Endothelial cell (in vitro differentiated cells): ENCODE data around the gene LHFPL3. TPM values are rescaled to one million over a fixed set of nuclear protein-coding genes. Genes with fewer than 3 reads are reported as not detected.

Source experiments
- DNase-seq: peaks from one replicate; pipeline ENCODE4 v3.0.0; 2021; ENCODE audit warnings: low spot score
- H3K27ac Mint-ChIP-seq: one replicate; pipeline ENCODE4 v1.8.0; 2021; ENCODE audit warnings: mixed read lengths, inconsistent platforms; ENCODE audit not compliant: unreplicated experiment
- H3K27me3 Mint-ChIP-seq: one replicate; pipeline ENCODE4 v1.8.0; 2021; ENCODE audit warnings: mild to moderate bottlenecking, moderate library complexity, mixed read lengths, inconsistent platforms; ENCODE audit not compliant: unreplicated experiment
- H3K36me3 Mint-ChIP-seq: one replicate; pipeline ENCODE4 v1.8.0; 2021; ENCODE audit warnings: mild to moderate bottlenecking, low read depth, mixed read lengths, inconsistent platforms; ENCODE audit not compliant: unreplicated experiment
- H3K4me1 Mint-ChIP-seq: one replicate; pipeline ENCODE4 v1.8.0; 2021; ENCODE audit warnings: mild to moderate bottlenecking, mixed read lengths, inconsistent platforms; ENCODE audit not compliant: unreplicated experiment
- H3K4me3 Mint-ChIP-seq: one replicate; pipeline ENCODE4 v1.8.0; 2021; ENCODE audit warnings: mild to moderate bottlenecking, mixed read lengths, inconsistent platforms; ENCODE audit not compliant: unreplicated experiment
- H3K9me3 Mint-ChIP-seq: one replicate; pipeline ENCODE4 v1.8.0; 2021; ENCODE audit warnings: mixed read lengths, inconsistent platforms; ENCODE audit not compliant: unreplicated experiment
- total RNA-seq: library from RNA; stranded (reverse); fragmentation: NEBNext Ultra II Directional; extraction: Animal tissue kit (Norgen Biotek cat#: 25700); gene quantifications from one replicate; pipeline ENCODE4 v1.2.1, GENCODE V29; 2021; ENCODE audit not compliant: unreplicated experiment
- TF ChIP-seq, protein P1 (sequence below): fragments of 200-600 bp; sonication (generic); IDR thresholded peaks from one replicate; pipeline ENCODE4 v1.5.0; 2021; ENCODE audit warnings: antibody characterized with exemption; ENCODE audit not compliant: unreplicated experiment

Gene LHFPL3
- total RNA-seq, 1 donor from 2014 or later = not detected

DNA sequence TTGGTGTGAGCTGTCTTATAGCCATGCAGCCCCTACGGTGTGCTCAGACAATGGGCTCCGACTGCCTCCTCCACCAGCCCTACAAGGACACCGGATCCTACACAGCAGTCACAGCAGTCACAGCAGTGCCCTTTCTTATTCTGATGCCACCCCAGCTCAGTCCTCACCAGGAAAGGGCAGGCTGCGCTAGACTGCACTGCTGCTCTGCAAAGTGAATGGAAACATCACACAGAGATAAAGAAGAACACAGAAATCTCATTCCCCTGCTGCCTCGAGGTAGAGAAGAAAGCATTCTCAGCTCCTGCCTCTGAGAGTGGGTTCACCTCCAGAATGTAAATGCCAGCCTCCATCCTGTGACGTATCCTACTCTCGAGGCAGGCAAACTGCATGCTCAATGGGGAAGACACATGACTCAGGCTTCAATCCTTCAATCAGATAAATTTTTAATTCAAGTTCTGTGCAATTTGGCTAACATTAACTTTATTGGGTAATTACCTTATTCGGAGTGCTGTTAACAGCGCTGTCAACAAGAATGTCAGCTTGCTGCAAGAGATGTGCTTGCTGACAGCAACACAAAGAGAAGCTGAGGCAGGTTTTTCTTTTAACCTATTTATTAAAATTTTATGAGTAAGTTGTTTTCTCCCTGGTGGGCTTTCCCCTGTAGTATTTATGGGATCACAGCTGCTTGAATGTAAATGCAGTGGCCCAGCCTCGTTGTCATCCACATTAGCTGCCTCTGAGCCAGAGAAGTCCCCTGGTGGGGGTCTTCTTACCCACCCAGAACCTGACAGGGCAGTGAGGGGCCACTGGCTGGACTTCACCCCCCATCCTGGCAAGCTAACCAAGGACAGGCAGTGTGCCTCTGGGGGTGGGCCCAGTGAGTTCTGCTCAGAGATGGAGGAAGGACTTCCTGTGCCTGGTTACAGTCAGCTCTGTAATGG lies 444.3 kb downstream of the LHFPL3 start:
- H3K4me3 Mint-ChIP-seq = no peak overlapping the region
- H3K27ac Mint-ChIP-seq = no peak overlapping the region
- H3K9me3 Mint-ChIP-seq = no peaks in the 10 kb centered on the region
- H3K27me3 Mint-ChIP-seq = no peaks in the 10 kb centered on the region
- TF ChIP-seq, protein P1, sequence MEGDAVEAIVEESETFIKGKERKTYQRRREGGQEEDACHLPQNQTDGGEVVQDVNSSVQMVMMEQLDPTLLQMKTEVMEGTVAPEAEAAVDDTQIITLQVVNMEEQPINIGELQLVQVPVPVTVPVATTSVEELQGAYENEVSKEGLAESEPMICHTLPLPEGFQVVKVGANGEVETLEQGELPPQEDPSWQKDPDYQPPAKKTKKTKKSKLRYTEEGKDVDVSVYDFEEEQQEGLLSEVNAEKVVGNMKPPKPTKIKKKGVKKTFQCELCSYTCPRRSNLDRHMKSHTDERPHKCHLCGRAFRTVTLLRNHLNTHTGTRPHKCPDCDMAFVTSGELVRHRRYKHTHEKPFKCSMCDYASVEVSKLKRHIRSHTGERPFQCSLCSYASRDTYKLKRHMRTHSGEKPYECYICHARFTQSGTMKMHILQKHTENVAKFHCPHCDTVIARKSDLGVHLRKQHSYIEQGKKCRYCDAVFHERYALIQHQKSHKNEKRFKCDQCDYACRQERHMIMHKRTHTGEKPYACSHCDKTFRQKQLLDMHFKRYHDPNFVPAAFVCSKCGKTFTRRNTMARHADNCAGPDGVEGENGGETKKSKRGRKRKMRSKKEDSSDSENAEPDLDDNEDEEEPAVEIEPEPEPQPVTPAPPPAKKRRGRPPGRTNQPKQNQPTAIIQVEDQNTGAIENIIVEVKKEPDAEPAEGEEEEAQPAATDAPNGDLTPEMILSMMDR = no peak
- DNase-seq = no peak
- no peaks in the 10 kb centered on the region for H3K36me3 Mint-ChIP-seq
- H3K4me1 Mint-ChIP-seq = no peaks in the 10 kb centered on the region

DNA sequence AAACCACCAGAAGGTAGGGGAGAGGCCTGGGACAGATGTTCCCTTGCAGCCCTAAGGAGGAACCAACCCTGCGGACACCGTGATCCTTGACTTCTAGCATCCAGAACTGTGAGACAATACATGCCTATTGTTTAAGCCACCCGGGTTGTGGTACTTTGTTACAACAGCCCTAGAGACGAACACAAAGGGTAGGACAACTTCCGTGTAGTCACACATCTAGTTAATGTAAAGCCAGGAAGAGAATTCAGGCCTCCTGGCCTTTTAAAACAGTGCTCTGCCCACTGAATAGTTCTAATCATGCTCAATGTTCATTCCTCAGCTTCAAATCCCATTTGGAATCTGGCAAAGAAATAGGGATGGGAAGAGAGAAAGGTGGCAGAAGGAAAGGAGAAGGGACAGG lies 445.4 kb downstream of the LHFPL3 start:
- no peak for DNase-seq
- no peaks in the 10 kb centered on the region for H3K4me1 Mint-ChIP-seq
- TF ChIP-seq, protein P1 = no peak
- H3K27me3 Mint-ChIP-seq = no peaks in the 10 kb centered on the region
- H3K36me3 Mint-ChIP-seq = no peaks in the 10 kb centered on the region
- H3K27ac Mint-ChIP-seq = no peak overlapping the region
- H3K9me3 Mint-ChIP-seq = no peaks in the 10 kb centered on the region
- no peak overlapping the region for H3K4me3 Mint-ChIP-seq

DNA sequence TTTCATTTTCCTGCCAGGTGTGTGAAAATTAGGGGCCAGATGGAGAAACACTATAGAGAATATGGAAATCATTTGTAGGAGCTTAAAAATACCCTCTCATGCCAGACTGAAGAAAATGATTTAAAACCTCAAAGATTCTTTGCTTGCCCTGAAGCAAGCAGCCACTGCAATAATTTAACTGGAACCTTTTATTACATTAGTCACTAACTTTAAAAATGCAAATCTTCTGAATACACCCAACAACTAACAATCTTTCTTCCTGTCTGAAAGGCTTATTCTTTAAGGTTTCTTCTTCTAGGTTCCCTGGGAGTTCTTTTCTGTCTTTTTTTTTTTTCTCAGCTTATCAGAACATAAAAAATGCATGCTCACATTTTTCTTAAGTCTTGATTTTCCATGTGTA lies 447.1 kb downstream of the LHFPL3 start:
- H3K4me1 Mint-ChIP-seq = no peaks in the 10 kb centered on the region
- no peak overlapping the region for H3K4me3 Mint-ChIP-seq
- no peaks in the 10 kb centered on the region for H3K27me3 Mint-ChIP-seq
- H3K36me3 Mint-ChIP-seq = no peaks in the 10 kb centered on the region
- TF ChIP-seq, protein P1 = no peak
- no peaks in the 10 kb centered on the region for H3K9me3 Mint-ChIP-seq
- no peak for DNase-seq
- no peak overlapping the region for H3K27ac Mint-ChIP-seq

DNA sequence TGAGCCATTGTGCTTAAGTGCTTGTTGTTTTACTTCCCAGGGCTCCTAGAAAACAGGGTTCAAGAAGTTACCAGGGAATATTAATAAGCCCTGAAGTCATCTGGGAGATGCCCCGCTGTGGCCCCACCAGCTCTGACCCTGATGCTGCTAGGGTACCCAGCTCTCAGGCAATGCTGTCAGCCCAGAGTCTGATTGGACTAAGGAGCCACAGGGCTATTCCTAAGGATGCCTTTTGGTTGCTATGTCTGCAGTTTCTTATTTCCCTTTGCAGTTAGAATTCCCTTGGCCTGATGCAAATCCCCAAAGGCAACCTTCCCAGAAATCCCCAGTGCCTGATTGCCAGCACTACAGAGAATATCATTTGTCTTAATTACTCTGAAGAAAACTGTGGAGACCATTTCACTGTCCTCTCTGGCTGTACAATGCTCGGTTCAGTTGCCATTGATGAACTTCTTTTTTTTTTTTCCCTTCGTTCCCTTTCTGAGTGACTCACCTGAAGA lies 448.9 kb downstream of the LHFPL3 start:
- DNase-seq = no peak
- TF ChIP-seq, protein P1 = no peak
- no peaks in the 10 kb centered on the region for H3K9me3 Mint-ChIP-seq
- no peaks in the 10 kb centered on the region for H3K36me3 Mint-ChIP-seq
- no peaks in the 10 kb centered on the region for H3K27me3 Mint-ChIP-seq
- no peaks in the 10 kb centered on the region for H3K4me1 Mint-ChIP-seq
- H3K27ac Mint-ChIP-seq = no peak overlapping the region
- H3K4me3 Mint-ChIP-seq = no peak overlapping the region

DNA sequence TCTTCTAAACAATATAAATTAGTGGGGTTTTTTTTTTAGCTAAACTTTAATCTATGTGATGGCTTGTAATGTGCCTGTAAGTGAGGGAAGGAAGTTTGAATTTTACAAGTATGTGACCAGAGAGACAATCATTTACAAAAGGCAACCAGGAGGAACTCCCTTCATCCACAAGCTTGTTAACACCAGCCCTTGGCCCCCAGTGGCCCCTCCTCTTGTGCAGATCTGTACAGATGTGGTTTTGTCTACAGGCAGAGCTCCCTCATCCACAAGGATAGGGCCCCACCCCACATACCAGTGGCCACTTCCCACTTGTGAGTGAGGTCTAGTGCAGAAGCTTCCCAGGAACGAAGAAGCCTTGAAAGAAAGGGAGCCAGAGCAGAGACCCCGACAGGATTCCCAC lies 451.5 kb downstream of the LHFPL3 start:
- no peak overlapping the region for H3K27ac Mint-ChIP-seq
- H3K4me1 Mint-ChIP-seq = no peaks in the 10 kb centered on the region
- TF ChIP-seq, protein P1 = no peak
- no peaks in the 10 kb centered on the region for H3K27me3 Mint-ChIP-seq
- H3K9me3 Mint-ChIP-seq = no peaks in the 10 kb centered on the region
- H3K4me3 Mint-ChIP-seq = no peak overlapping the region
- H3K36me3 Mint-ChIP-seq = no peaks in the 10 kb centered on the region
- no peak for DNase-seq
